ENCODE results near the gene TXNRD2. TPM values are rescaled to one million over a fixed set of nuclear protein-coding genes. Genes with fewer than 3 reads are reported as not detected.

Gene TXNRD2
- total and polyA plus RNA-seq, 2 of the 4 experiments (the other 2 are of a cell fraction): 15.6 to 25.7 TPM

DNA sequence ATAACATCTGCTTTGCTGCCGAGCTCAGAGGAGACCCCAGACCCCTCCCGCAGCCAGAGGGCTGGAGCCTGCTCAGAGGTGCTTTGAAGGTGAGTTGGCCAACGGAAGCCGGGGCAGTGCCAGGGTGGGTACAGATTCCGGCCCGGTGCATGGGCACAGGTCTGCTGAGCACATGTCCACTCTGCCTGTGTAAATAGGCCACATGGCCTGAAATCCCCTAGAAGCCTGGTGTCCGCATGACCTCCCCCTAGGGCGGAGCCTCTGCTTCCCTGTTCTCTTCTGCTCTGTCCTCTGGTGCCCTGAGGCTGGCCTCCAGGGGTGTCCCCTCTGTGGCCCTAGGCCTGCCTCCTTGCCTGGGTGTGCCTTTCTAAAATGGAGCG is 19.6 kb upstream of the TXNRD2 start:
- no peak overlapping the region for H3K4me2 ChIP-seq (ENCODE audit: low read depth, low read length)
- in situ Hi-C loops (cut with MboI; ENCODE audit: low sequenced_read_pairs) (no loop called here), intact Hi-C loops (cut with micrococcal nuclease) (no loop called here), dilution Hi-C loops (cut with HindIII; ENCODE audit: low sequenced_read_pairs, unreplicated experiment) (no loop called here)
- no peak overlapping the region for H2BK120ac ChIP-seq (ENCODE audit: low read depth, low read length)
- H3K4me3 ChIP-seq (ENCODE audit: insufficient read depth, low read depth, low read length): no peak overlapping the region
- H2BK20ac ChIP-seq (ENCODE audit: low read depth, low read length): no peak overlapping the region
- H4K20me1 ChIP-seq (ENCODE audit: insufficient read depth, low read length): peaks cover 49% of the 10 kb centered on the region
- H3K36me3 ChIP-seq (ENCODE audit: control insufficient read depth, insufficient read depth, low read length): peaks cover 32% of the 10 kb centered on the region
- 89% methylated on average over 8 of the region's 9 CpGs; no CpG with 5 or more reads in 1 of the 2 experiments for WGBS, 2 experiments (ENCODE audit: extremely low coverage in 2 of 2, insufficient read length in 1 of 2)
- no peak overlapping the region for H3K9ac ChIP-seq (ENCODE audit: low read depth, low read length)
- H3K27me3 ChIP-seq (ENCODE audit: control insufficient read depth, insufficient read depth, low read length): no peaks in the 10 kb centered on the region
- ChIA-PET CTCF (no interaction called here), POLR2A (ENCODE audit: unreplicated experiment) (no interaction called here)
- no peak overlapping the region for H2BK15ac ChIP-seq (ENCODE audit: low read depth, low read length)
- no peak overlapping the region for H2AK9ac ChIP-seq (replicated peaks; ENCODE audit: low read depth, low read length, poor library complexity)
- no peak overlapping the region for H4K5ac ChIP-seq (ENCODE audit: low read depth, low read length)
- H3K27ac ChIP-seq (ENCODE audit: insufficient read depth, low read length): no peak overlapping the region
- TF ChIP-seq RFX5 (IDR thresholded peaks at IDR 0.05; ENCODE audit: low read depth, low read length): no peak
- TF ChIP-seq, protein P1, sequence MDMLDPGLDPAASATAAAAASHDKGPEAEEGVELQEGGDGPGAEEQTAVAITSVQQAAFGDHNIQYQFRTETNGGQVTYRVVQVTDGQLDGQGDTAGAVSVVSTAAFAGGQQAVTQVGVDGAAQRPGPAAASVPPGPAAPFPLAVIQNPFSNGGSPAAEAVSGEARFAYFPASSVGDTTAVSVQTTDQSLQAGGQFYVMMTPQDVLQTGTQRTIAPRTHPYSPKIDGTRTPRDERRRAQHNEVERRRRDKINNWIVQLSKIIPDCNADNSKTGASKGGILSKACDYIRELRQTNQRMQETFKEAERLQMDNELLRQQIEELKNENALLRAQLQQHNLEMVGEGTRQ (IDR thresholded peaks at IDR 0.05; ENCODE audit: low read depth, low read length): no peak
- TF ChIP-seq, protein P2, sequence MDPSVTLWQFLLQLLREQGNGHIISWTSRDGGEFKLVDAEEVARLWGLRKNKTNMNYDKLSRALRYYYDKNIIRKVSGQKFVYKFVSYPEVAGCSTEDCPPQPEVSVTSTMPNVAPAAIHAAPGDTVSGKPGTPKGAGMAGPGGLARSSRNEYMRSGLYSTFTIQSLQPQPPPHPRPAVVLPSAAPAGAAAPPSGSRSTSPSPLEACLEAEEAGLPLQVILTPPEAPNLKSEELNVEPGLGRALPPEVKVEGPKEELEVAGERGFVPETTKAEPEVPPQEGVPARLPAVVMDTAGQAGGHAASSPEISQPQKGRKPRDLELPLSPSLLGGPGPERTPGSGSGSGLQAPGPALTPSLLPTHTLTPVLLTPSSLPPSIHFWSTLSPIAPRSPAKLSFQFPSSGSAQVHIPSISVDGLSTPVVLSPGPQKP (IDR thresholded peaks at IDR 0.05; ENCODE audit: borderline replicate concordance, low read depth, low read length): no peak
- TF ChIP-seq CHD1 (IDR thresholded peaks at IDR 0.05; ENCODE audit: low read depth, low read length): no peak
- TF ChIP-seq BHLHE40 (IDR thresholded peaks at IDR 0.05; ENCODE audit: low read depth, low read length): no peak
- no peak for TF ChIP-seq POLR2A (IDR thresholded peaks at IDR 0.05; ENCODE audit: low read depth, low read length)
- H3K79me1 ChIP-seq (ENCODE audit: low read depth in 1 of 2, low read length in 2 of 2): peaks cover 25 to 64% of the 10 kb centered on the region in 2 experiments
- no peak overlapping the region for H3K23ac ChIP-seq (ENCODE audit: low read depth, low read length)
- BruUV-seq (replicated peaks): no TSS peak
- ATAC-seq (ENCODE audit: low read depth) (no peak), DNase-seq (no peak)
- H3K4me1 ChIP-seq (ENCODE audit: control insufficient read depth, insufficient read depth, low read length): peaks cover 25% of the 10 kb centered on the region
- no peak overlapping the region for H2AFZ ChIP-seq (replicated peaks; ENCODE audit: low read length, poor library complexity)
- no peak overlapping the region for H4K91ac ChIP-seq (ENCODE audit: insufficient read depth, low read depth, low read length)
- no peak overlapping the region for H3K14ac ChIP-seq (replicated peaks; ENCODE audit: low read depth, low read length)
- no peak overlapping the region for H4K8ac ChIP-seq (ENCODE audit: low read depth in 2 of 2, low read length in 2 of 2)
- H2AK5ac ChIP-seq (ENCODE audit: low read depth, low read length): no peak overlapping the region
- peaks cover 20% of the 10 kb centered on the region for H3K9me1 ChIP-seq (ENCODE audit: insufficient read depth, low read length)
- H3K9me3 ChIP-seq (ENCODE audit: control insufficient read depth, insufficient read depth, low read length): no peaks in the 10 kb centered on the region
- H2BK5ac ChIP-seq (ENCODE audit: low read depth, low read length, poor library complexity, severe bottlenecking): no peak overlapping the region
- no peak overlapping the region for H3K56ac ChIP-seq (ENCODE audit: extremely low read depth, insufficient read depth, low read length)
- no peak overlapping the region for H3K4ac ChIP-seq (ENCODE audit: low read depth, low read length)
- H3K18ac ChIP-seq (ENCODE audit: low read depth, low read length): no peak overlapping the region

All from IMR-90 (cell line).